ENCODE measurements around the gene PRUNE2. TPM values are rescaled to one million over a fixed set of nuclear protein-coding genes. Genes with fewer than 3 reads are reported as not detected.

Gene PRUNE2
- total RNA-seq, 4 donors from 2014 or later: 4.0 to 20.7 (median 14.2) TPM

GRCh38 chr9:76756941-76757673 is 148.8 kb downstream of the PRUNE2 start:
- TF ChIP-seq CTCF (IDR thresholded peaks at IDR 0.05; ENCODE audit: low read depth): no peak

- no peak for TF ChIP-seq CTCF (IDR thresholded peaks at IDR 0.05; ENCODE audit: low read depth)
These were observed 149.7 kb downstream of the PRUNE2 start for GRCh38 chr9:76756268-76756640.

GRCh38 chr9:76751001-76751400 is 154.9 kb downstream of the PRUNE2 start:
- no peak for TF ChIP-seq CTCF (IDR thresholded peaks at IDR 0.05; ENCODE audit: low read depth)

- no peak for TF ChIP-seq CTCF (IDR thresholded peaks at IDR 0.05; ENCODE audit: low read depth)
These were observed 161.6 kb downstream of the PRUNE2 start for GRCh38 chr9:76744336-76744735.

- TF ChIP-seq CTCF (IDR thresholded peaks at IDR 0.05; ENCODE audit: low read depth): no peak
These were observed 162.0 kb downstream of the PRUNE2 start for GRCh38 chr9:76743931-76744330.

- no peak for TF ChIP-seq CTCF (IDR thresholded peaks at IDR 0.05; ENCODE audit: low read depth)
These were observed 164.4 kb downstream of the PRUNE2 start for GRCh38 chr9:76741524-76741923.

- no peak for TF ChIP-seq CTCF (IDR thresholded peaks at IDR 0.05; ENCODE audit: low read depth)
These were observed 167.5 kb downstream of the PRUNE2 start for GRCh38 chr9:76738402-76738801.

Measured in subcutaneous adipose tissue (tissue), 4 donors.